Adrenal gland (tissue), 5 donors: ENCODE measurements around the gene KLHL42.

Experiments
- POLR2A ChIP-seq, 2 donors: fragments of 450-650 bp; IDR thresholded peaks; one replicate each; pipeline ENCODE4 v1.6.1; 2017; ENCODE audit warnings: antibody characterized with exemption in 2 of 2, mild to moderate bottlenecking in 2 of 2, moderate library complexity in 1 of 2
- TF ChIP-seq, protein P1 (sequence below), 6 experiments: fragments of 450-650 bp in 4 of 6; fragments of 200-600 bp in 2 of 6; sonication (generic) in 1 of 6; IDR thresholded peaks; 1 replicate in 5 of 6; 2 replicates in 1 of 6; pipeline versions ENCODE4 v1.5.1 to v1.8.0; 2016 to 2021; ENCODE audit warnings: antibody characterized with exemption in 6 of 6, mild to moderate bottlenecking in 2 of 6, moderate library complexity in 1 of 6
- donor health status: DM: no; HTN: no; CAD: no.

DNA sequence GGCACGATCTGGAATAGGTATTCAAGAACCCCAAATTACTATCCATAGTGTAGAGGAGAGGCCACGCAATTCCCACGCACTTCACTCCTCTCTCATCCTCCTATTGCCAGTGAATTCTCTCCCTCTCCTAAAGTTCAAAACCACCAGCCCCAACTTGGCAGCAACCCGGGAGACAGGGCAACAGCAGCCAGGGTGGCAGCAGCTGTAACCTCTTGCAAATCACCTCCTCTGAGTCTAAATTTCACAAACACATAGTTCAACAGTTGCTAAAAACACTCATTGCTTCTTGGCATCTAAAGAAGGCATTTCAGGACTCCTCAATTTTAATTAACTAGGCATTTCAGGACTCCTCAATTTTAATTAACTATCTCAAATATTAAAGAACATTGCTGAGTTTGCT is 37.7 kb downstream of the KLHL42 start:
- TF ChIP-seq, protein P1, sequence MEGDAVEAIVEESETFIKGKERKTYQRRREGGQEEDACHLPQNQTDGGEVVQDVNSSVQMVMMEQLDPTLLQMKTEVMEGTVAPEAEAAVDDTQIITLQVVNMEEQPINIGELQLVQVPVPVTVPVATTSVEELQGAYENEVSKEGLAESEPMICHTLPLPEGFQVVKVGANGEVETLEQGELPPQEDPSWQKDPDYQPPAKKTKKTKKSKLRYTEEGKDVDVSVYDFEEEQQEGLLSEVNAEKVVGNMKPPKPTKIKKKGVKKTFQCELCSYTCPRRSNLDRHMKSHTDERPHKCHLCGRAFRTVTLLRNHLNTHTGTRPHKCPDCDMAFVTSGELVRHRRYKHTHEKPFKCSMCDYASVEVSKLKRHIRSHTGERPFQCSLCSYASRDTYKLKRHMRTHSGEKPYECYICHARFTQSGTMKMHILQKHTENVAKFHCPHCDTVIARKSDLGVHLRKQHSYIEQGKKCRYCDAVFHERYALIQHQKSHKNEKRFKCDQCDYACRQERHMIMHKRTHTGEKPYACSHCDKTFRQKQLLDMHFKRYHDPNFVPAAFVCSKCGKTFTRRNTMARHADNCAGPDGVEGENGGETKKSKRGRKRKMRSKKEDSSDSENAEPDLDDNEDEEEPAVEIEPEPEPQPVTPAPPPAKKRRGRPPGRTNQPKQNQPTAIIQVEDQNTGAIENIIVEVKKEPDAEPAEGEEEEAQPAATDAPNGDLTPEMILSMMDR (IDR thresholded peaks at IDR 0.05), result no peak
- no peak for TF ChIP-seq POLR2A (IDR thresholded peaks at IDR 0.05)
